ENCODE data around the gene HS3ST1.
A peak's percentile ranks its signal among the peaks of the same experiment; 100 is the strongest.

The HS3ST1 gene

DNA sequence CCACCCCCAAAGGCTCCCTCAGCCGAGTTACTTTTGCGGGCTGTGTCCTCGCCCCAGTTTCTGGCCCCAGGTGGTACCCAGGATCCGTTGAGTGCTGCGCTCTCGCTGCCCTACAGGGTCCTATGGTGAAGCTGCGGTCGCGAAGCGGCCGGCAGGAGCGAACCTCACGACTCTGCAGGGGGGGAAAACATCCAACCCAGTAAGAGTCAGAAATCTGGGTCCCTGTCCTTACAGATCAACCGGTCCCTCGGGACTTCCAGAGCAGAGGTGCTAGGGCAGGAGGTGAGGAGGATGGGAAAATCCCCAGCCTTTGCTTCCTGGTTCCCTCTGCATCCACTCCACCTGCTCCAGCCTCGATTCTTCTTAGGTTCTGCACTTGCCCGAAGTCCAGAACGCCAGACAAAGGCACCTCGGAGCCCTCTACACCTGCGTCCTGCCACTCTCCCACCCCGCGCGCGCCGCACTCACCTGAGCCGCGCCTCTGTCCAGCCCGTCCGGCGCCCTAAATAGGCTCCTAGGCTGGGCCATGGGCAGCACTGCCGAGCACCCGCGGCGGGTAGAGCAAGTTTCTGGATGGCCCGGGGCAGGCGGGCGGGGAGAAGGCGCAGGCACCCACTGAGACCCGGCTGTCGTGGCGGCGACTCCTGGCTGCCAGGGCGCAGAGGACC lies at the start of gene HS3ST1:
Gene HS3ST1 (minus strand): TSS at position 664 of the 668 bp plus-strand sequence. CDS start 28,889 bp downstream, outside the sequence.
- no peak for DNase-seq

DNA sequence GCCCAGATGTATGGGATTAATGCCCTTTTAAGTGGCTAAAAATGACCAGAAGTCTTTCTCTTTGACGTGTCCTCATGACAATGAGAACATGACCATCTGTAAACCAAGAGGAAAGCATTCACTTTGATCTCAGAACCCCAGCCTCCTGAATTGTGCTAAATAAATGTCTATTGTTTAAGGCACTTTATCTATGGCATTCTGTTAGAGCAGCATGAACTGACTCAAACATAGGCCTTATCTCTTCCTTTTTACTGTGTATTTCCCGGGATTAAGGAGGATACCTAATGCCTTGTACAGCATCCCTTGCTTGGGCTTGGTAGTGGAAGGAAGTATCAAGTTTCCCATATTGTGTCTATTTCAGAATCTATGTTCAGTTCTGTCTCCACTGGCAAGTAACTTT lies 47.2 kb upstream of the HS3ST1 start:
- no peak for DNase-seq

DNA sequence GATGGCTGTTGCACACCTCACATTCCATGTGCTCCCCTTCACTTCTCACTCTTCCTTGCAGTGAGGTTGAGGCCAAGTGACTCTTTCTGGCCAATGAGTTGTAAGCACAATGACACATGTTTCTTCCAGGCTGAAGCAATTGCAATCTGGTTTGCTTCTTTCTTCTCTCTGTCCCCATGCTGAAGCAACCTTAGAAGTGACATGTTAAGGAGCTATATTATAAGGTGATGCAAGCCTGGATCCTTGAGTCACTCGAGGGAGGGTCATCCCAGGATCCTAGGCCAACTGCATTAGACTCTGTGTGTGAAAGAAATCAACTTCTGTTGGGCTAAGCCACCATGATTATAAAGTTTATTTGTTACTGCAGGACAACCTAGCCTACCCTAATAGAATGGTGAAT lies 45.5 kb upstream of the HS3ST1 start:
- no peak for DNase-seq

GRCh38 chr4:11472535-11472934 lies 43.8 kb upstream of the HS3ST1 start:
- DNase-seq: no peak

- no peak for DNase-seq
Measured at GRCh38 chr4:11471618-11472017, 42.9 kb upstream of the HS3ST1 start.

GRCh38 chr4:11471046-11471441 lies 42.4 kb upstream of the HS3ST1 start:
- DNase-seq: no peak

DNA sequence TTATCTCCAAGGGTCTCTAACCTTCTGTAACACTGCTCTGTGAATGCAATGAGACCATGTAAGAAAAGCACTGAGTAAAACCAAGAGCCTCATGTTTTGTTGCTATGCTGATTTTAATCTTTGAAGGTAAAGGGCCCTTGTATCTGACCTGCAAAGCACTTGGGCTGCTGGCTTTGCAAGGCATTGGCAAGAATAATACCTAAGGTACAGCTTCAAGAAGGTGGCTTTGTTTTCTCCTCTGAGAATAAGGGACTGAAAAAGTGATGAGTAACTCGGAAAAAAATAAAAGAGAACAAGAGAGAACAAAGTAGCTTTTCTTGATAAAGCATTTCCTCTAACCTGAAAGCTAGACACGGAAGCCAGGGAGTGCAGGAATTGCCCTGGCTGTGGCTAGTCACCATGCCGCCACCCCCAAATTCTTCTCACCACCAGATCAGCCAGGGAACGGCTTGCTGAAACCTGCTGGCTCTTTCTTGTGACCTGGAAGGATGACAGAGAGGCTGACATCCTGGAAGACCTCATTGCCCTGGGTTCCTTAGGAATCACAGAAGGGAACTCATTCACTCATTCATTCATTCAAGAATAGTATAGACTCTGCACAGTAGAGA lies 41.8 kb upstream of the HS3ST1 start:
- DNase-seq: no peak

DNA sequence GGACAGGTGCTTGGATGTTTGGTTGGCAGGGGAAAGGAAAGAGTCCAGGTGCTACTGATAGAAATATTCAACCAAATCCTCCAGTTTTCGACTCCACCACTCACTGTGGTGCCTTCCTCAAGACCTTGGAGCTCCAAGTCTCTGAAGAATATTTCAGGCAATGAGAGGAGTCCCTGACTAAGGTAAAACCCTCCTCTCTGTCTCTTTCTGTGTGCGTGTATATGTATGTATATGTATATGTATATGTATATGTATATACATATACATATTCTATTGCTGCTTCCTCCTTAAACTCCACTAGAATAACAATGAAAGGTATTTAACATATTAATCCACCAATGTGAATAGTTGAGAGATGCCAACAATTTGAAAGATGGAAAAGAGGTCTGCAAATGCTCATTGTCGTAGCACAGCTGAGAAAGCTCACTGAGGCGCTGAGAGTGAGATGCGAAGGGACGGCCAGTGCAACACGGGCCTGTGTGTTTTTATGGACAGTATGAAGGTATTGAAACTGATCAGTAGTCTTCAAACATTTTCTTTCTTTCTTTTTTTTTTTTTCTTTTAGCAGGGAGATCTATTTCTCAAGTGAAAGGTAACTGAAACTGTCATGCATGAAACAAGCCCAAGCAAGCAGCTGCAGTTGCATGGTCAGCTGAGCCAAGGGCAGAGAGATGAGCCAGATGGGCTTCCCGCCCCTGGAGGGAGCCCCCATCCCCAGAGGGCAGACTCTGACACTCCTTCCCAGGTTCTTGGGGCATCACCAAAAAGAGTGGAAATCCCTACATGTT lies 41.1 kb upstream of the HS3ST1 start:
- DNase-seq: no peak

GRCh38 chr4:11468901-11469300 lies 40.2 kb upstream of the HS3ST1 start:
- DNase-seq: no peak

- no peak for DNase-seq
Measured at GRCh38 chr4:11467931-11468330, 39.2 kb upstream of the HS3ST1 start.

DNA sequence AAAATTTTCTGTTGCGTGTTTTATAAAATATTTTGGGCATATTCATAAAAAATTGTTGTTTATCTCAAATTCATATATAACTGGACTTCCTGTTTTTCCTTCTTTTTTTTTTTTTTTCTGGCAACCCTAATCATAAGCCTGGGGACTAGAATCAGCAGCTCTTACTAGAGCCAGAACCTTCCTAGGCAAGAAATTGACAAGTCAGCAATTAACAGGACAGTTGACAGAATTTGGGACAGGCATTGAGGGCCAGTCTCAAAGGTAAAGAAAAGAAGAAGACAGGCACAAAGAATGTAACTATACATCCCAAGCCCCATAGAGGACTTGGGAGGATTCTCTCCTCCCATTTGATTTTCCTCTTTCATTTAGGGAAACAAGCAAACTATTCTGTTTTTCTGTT lies 35.0 kb upstream of the HS3ST1 start:
- no peak for DNase-seq

- DNase-seq: no peak
Measured at GRCh38 chr4:11456401-11456800, 27.7 kb upstream of the HS3ST1 start.

- DNase-seq: no peak
Measured at GRCh38 chr4:11455201-11455835, 26.6 kb upstream of the HS3ST1 start.

GRCh38 chr4:11451716-11452115 lies 23.0 kb upstream of the HS3ST1 start:
- no peak for DNase-seq

- DNase-seq: no peak
Measured at GRCh38 chr4:11446155-11446811, 17.6 kb upstream of the HS3ST1 start.

GRCh38 chr4:11441194-11441556 lies 12.5 kb upstream of the HS3ST1 start:
- no peak for DNase-seq

GRCh38 chr4:11440481-11441193 lies 11.9 kb upstream of the HS3ST1 start:
- DNase-seq: no peak

DNA sequence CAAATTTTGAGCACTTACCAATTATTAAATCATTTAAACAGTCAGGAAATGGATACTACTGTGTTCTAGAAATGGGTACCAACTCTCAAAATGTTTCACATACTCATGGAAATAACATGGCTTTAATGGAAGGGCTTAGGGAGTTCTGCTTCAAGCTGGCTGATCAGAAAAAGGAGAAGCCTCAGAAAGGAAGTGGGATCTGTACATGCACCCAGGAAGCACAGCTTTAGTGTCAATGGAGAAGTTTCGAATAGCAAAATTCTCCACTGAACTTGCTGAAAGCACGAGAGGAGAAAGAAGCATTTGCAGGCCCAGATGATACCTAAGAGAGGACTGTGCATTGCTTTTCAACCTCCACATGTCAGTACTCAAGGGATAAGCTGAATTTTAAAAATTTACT lies 11.1 kb upstream of the HS3ST1 start:
- peak; percentile 19 for DNase-seq

GRCh38 chr4:11438647-11439046 lies 10.0 kb upstream of the HS3ST1 start:
- DNase-seq: no peak

DNA sequence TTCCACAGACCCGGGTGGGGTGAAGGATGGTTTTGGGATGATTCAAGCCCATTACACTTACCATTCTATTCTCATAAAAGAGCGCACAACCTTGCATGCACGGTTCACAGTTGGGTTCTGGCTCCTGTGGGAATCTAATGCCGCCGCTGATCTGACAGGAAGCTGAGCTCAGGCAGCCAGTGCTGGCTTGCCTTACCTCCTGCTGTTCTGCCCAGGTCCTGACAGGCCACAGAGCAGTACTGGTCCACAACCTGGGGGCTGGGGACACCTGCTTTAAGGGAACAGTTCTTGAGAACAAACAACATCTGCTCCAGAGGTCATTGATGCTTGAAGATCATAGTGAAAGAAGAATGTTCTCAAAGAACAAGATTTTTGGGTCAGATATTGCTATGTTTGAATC lies 8.0 kb upstream of the HS3ST1 start:
- no peak for DNase-seq

- DNase-seq: no peak
Measured at GRCh38 chr4:11436084-11436483, 7.4 kb upstream of the HS3ST1 start.

GRCh38 chr4:11435557-11435956 lies 6.9 kb upstream of the HS3ST1 start:
- no peak for DNase-seq
